Kidney (tissue), 14 donors: ENCODE results near the gene BABAM2. TPM values are rescaled to one million over a fixed set of nuclear protein-coding genes. Genes with fewer than 3 reads are reported as not detected.

Experiments used
- DNase-seq, 5 donors: peaks; one replicate each; pipeline ENCODE4 v3.0.0-alpha.2; 2013 to 2020
- FAIRE-seq: peaks from 2 replicates; lab custom pipeline; 2012; peaks lifted over from hg19 to GRCh38; lab: Jason Lieb, UNC
- H3K27ac ChIP-seq, 2 donors: one replicate each; pipeline ENCODE4 v1.7.0; 2013; ENCODE audit warnings: low read depth in 2 of 2, low read length in 2 of 2, inconsistent platforms in 1 of 2
- H3K27me3 ChIP-seq: one replicate; pipeline ENCODE4 v1.7.1; 2013; ENCODE audit warnings: low read length, inconsistent platforms; ENCODE audit not compliant: control insufficient read depth, insufficient read depth
- H3K36me3 ChIP-seq, 3 donors: one replicate each; pipeline versions ENCODE4 v1.7.0 to v1.7.1; 2013; ENCODE audit warnings: low read length in 3 of 3, control low read depth in 1 of 3, inconsistent platforms in 1 of 3; ENCODE audit not compliant: insufficient read depth in 3 of 3, control insufficient read depth in 2 of 3
- H3K4me1 ChIP-seq, 3 donors: one replicate each; pipeline versions ENCODE4 v1.7.0 to v1.7.1; 2013; ENCODE audit warnings: low read length in 3 of 3, inconsistent platforms in 1 of 3, low read depth in 1 of 3; ENCODE audit not compliant: control insufficient read depth in 2 of 3, insufficient read depth in 2 of 3
- H3K4me3 ChIP-seq, 3 donors: one replicate each; pipeline versions ENCODE4 v1.7.0 to v1.8.1; 2013; ENCODE audit warnings: low read length in 3 of 3, control low read depth in 1 of 3, inconsistent platforms in 1 of 3
- H3K9ac ChIP-seq, 3 donors: one replicate each; pipeline versions ENCODE4 v1.7.0 to v1.7.1; 2013; ENCODE audit warnings: low read length in 3 of 3, control low read depth in 1 of 3, inconsistent platforms in 1 of 3
- H3K9me3 ChIP-seq, 3 donors: one replicate each; pipeline versions ENCODE4 v1.7.0 to v1.7.1; 2013; ENCODE audit warnings: low read length in 3 of 3, control low read depth in 1 of 3, inconsistent platforms in 1 of 3; ENCODE audit not compliant: control insufficient read depth in 2 of 3, insufficient read depth in 1 of 3
- intact Hi-C: fragments of 100-400 bp; cut with DNase I; formaldehyde crosslinking; loops from one replicate; pipeline ENCODE4 v1.11.1; 2022
- polyA plus RNA-seq: library from polyadenylated mRNA; stranded (reverse); fragments of 350-450 nt; fragmentation: Illumina TruSeq; extraction: RNeasy Lipid Tissue Mini Kit (QIAGEN cat#74804); gene quantifications from one replicate; pipeline ENCODE4 v1.2.3, GENCODE V29; 2014; ENCODE audit warnings: low read depth, low replicate concordance; ENCODE audit not compliant: insufficient read depth
- total RNA-seq: library from RNA; stranded (reverse); fragmentation: NEBNext Ultra II Directional; extraction: Animal tissue kit (Norgen Biotek cat#: 25700); gene quantifications from one replicate; pipeline ENCODE4 v1.2.1, GENCODE V29; 2021
- TF ChIP-seq, protein P1 (sequence below): IDR thresholded peaks from 3 replicates; pipeline ENCODE4 v1.5.1; 2012; ENCODE audit warnings: mild to moderate bottlenecking, moderate library complexity, borderline replicate concordance; ENCODE audit not compliant: insufficient read depth; ENCODE audit errors: extremely low read depth
- donor health status: control.
- donor health status: control.
- donor health status: control.
- donor health status: control.
- donor health status: control.
- donor health status: DM: yes; HTN: yes; CAD: no.
- donor health status: Normal renal cell carcinoma (clear cell type).

Gene BABAM2
- total and polyA plus RNA-seq, 2 donors from 2014 or later = 68.4 to 74.1 TPM

DNA sequence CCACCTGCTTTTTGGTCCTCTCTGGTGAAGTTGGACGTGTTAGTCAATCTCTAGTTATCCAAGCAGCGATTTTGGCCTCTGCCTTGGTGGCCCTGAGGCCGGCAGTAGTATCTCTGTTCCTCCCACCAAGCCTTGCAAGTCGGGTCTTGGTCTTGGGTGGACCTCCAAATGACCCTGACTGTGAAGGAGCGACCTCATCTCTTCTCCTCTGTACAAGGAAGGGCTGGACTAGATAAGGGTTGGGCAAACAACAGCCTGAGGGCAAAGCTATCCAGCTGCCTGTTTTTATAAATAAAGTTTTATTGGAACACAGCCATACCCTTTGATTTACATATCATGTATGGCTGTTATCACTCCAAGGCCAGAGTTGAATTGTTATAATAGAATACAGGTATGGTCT, 427.5 kb downstream of the BABAM2 start:
- no peak overlapping the region for H3K9ac ChIP-seq
- H3K4me1 ChIP-seq = peaks cover 0 to 4% (median 3%) of the 10 kb centered on the region in 3 donors
- FAIRE-seq (no peak), DNase-seq (no peak)
- H3K9me3 ChIP-seq = no peaks in the 10 kb centered on the region
- H3K4me3 ChIP-seq = no peak overlapping the region
- H3K36me3 ChIP-seq = no peaks in the 10 kb centered on the region
- no peak overlapping the region for H3K27ac ChIP-seq
- no peaks in the 10 kb centered on the region for H3K27me3 ChIP-seq
- TF ChIP-seq, protein P1, sequence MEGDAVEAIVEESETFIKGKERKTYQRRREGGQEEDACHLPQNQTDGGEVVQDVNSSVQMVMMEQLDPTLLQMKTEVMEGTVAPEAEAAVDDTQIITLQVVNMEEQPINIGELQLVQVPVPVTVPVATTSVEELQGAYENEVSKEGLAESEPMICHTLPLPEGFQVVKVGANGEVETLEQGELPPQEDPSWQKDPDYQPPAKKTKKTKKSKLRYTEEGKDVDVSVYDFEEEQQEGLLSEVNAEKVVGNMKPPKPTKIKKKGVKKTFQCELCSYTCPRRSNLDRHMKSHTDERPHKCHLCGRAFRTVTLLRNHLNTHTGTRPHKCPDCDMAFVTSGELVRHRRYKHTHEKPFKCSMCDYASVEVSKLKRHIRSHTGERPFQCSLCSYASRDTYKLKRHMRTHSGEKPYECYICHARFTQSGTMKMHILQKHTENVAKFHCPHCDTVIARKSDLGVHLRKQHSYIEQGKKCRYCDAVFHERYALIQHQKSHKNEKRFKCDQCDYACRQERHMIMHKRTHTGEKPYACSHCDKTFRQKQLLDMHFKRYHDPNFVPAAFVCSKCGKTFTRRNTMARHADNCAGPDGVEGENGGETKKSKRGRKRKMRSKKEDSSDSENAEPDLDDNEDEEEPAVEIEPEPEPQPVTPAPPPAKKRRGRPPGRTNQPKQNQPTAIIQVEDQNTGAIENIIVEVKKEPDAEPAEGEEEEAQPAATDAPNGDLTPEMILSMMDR = no peak
- intact Hi-C loops = no loop called here

DNA sequence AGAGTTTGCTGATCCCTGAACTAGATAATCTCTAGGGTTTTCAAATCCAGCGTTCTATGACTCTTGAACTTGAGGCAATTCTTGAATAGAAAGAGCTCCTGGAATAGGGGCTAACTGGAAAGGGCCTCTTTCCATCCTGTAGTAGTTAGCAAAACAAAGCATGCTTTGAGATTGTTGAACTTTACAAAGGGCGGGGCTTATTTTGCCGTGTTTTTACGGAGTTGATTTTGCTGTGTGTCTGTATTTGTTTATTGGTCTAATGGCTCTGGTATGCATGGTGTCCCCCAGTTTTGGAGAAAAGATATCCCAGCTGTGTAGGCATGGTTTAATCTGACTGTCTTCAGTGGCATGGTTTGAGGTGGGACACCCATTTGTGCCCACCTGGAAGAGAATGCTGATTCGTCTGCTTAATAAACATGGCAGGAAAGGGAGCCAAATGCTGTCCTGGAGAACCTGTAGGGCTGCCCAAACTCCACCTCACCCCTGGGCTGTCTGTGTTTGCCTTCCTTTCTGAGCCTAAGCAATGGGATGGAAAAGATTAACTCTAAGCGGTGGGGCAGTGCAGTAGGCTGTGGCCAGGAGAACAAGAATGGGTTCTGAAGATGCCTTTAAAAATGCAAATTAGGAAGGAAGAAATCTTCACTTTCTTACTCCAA, 428.1 kb downstream of the BABAM2 start:
- Histone ChIP-seq H3K27me3 (no peaks in the 10 kb centered on the region), H3K36me3 (no peaks in the 10 kb centered on the region), H3K9me3 (no peaks in the 10 kb centered on the region), H3K4me3 (no peak overlapping the region), H3K9ac (no peak overlapping the region), H3K27ac (no peak overlapping the region), H3K4me1 (peaks cover 0 to 4% (median 3%) of the 10 kb centered on the region in 3 donors)
- DNase-seq (no peak), FAIRE-seq (no peak)
- intact Hi-C loops = no loop called here
- TF ChIP-seq, protein P1 = no peak

DNA sequence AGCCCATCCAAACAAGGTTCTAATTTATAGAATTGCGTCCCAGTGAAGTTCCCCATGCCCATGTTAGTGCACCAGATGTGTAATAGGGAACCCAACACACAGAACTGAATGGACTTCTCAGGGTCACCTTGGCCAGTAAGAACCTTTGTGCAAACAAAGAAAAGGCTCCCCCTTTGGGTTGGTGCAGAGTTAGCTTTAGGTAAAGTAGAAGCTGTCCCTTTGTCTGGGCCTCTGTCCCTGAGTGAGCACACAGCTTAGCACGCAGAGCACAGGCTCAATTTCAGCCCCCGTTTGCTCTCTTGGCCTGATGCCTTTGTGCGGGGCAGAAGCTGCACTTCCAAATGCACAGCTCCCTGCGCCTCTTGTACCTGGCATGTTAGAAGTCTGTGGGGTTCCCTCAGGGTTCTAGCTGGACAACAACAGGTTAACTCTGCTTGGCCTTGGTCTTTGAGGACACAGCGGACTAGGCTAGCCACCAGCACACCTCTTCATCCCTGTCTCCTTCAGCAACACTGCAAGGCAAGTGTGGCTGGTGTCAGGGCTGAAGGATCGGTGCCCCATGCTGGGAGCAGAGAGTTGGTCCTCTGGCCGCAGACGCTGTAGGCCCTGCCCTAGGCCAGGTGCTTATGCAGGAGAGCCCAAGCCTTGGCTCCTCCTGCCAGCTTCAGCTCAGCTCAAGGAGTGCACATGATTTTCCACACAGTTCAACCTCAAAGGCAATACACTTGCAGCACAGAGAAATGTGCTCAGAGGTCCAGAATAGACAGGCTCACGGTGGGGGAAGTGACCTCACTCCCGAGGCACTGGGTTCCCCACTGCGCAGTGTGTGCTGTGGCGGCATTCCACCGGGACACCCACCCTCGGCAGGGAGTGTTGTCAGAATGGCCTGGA, 428.8 kb downstream of the BABAM2 start:
- no peaks in the 10 kb centered on the region for H3K36me3 ChIP-seq
- no peaks in the 10 kb centered on the region for H3K27me3 ChIP-seq
- peaks cover 0 to 4% (median 3%) of the 10 kb centered on the region in 3 donors for H3K4me1 ChIP-seq
- DNase-seq = no peak
- intact Hi-C loops = no loop called here
- TF ChIP-seq, protein P1 = no peak
- no peak overlapping the region for H3K9ac ChIP-seq
- no peak overlapping the region for H3K4me3 ChIP-seq
- no peak overlapping the region for H3K27ac ChIP-seq
- no peak for FAIRE-seq
- H3K9me3 ChIP-seq = no peaks in the 10 kb centered on the region
